Measurements from ENCODE around the gene C1QB.

- TF ChIP-seq CTCF (IDR thresholded peaks at IDR 0.05) (no peak), POLR2A (IDR thresholded peaks at IDR 0.05) (no peak)
These were observed 41.5 kb upstream of the C1QB start for GRCh38 chr1:22611530-22611947.

All from heart left ventricle (tissue), 13 donors.